GM23248 (cell line): ENCODE data around the gene DDX25. TPM values are rescaled to one million over a fixed set of nuclear protein-coding genes. Genes with fewer than 3 reads are reported as not detected.

Source experiments
- DNase-seq: peaks from one replicate; pipeline ENCODE4 v3.0.0-alpha.2; 2015
- H2AFZ ChIP-seq: fragments of 200-600 bp; sonication (generic); 2 replicates; pipeline ENCODE4 v1.6.1; 2016; ENCODE audit warnings: antibody characterized with exemption
- H3F3A ChIP-seq: fragments of 200-600 bp; sonication (generic); 2 replicates; pipeline ENCODE4 v1.6.1; 2016; ENCODE audit warnings: mild to moderate bottlenecking, antibody characterized with exemption, mixed run types; ENCODE audit not compliant: insufficient read depth
- H3K27ac ChIP-seq: fragments of 200-600 bp; sonication (generic); 2 replicates; pipeline ENCODE4 v1.5.1; 2016; ENCODE audit warnings: mild to moderate bottlenecking
- H3K27me3 ChIP-seq: fragments of 200-600 bp; sonication (generic); replicated peaks from 2 replicates; pipeline ENCODE4 v1.6.1; 2016; ENCODE audit warnings: mild to moderate bottlenecking; ENCODE audit not compliant: insufficient read depth
- H3K36me3 ChIP-seq: fragments of 200-600 bp; sonication (generic); 2 replicates; pipeline ENCODE4 v1.6.1; 2016; ENCODE audit warnings: low read depth, mild to moderate bottlenecking
- H3K4me1 ChIP-seq: fragments of 200-600 bp; sonication (generic); 2 replicates; pipeline ENCODE4 v1.6.1; 2016; ENCODE audit warnings: mild to moderate bottlenecking; ENCODE audit not compliant: insufficient read depth
- H3K4me2 ChIP-seq: fragments of 200-600 bp; sonication (generic); one replicate; pipeline ENCODE4 v1.6.1; 2016; ENCODE audit warnings: mild to moderate bottlenecking; ENCODE audit not compliant: unreplicated experiment
- H3K4me3 ChIP-seq: fragments of 200-600 bp; sonication (generic); 2 replicates; pipeline ENCODE4 v1.5.1; 2016; ENCODE audit warnings: mild to moderate bottlenecking
- H3K79me2 ChIP-seq: fragments of 200-600 bp; sonication (generic); 2 replicates; pipeline ENCODE4 v1.6.1; 2016; ENCODE audit warnings: mild to moderate bottlenecking; ENCODE audit not compliant: insufficient read depth
- H3K9ac ChIP-seq: fragments of 200-600 bp; sonication (generic); 2 replicates; pipeline ENCODE4 v1.6.1; 2016; ENCODE audit warnings: mild to moderate bottlenecking
- H3K9me2 ChIP-seq: fragments of 200-600 bp; sonication (generic); 2 replicates; pipeline ENCODE4 v1.6.1; 2016; ENCODE audit warnings: mixed run types, mild to moderate bottlenecking, moderate library complexity; ENCODE audit not compliant: insufficient read depth
- H3K9me3 ChIP-seq: fragments of 200-600 bp; sonication (generic); one replicate; pipeline ENCODE4 v1.6.1; 2017; ENCODE audit warnings: low read depth
- H4K20me1 ChIP-seq: fragments of 200-600 bp; sonication (generic); 2 replicates; pipeline ENCODE4 v1.6.0; 2016; ENCODE audit not compliant: insufficient read depth
- EZH2 ChIP-seq: fragments of 200-600 bp; sonication (generic); IDR thresholded peaks from 2 replicates; pipeline ENCODE4 v1.6.1; 2018; ENCODE audit warnings: antibody characterized with exemption, mild to moderate bottlenecking; ENCODE audit not compliant: insufficient read depth, poor library complexity, severe bottlenecking
- EZH2phosphoT487 ChIP-seq: fragments of 200-600 bp; sonication (generic); IDR thresholded peaks from 2 replicates; pipeline ENCODE4 v1.6.1; 2018; ENCODE audit warnings: antibody characterized with exemption, moderate library complexity, mild to moderate bottlenecking, low read depth; ENCODE audit not compliant: insufficient read depth
- WGBS, 2 experiments: methylation state at CpG; one replicate each; pipeline ENCODE4 v1.1.6; 2015 to 2017; ENCODE audit warnings: low lambda C conversion rate in 2 of 2, low coverage in 1 of 2; ENCODE audit errors: missing lambda C conversion rate in 2 of 2; 5-methylcytosine and 5-hydroxymethylcytosine counted together
- in situ Hi-C: fragments of 300-500 bp; cut with MboI; formaldehyde crosslinking; loops from 2 replicates; pipeline ENCODE4 v1.15.0; 2020
- polyA plus RNA-seq: library from polyadenylated mRNA; unstranded; fragments of >200 nt; fragmentation: Nextera tagmentation; extraction: Ambion mirVana; gene quantifications from 2 replicates; pipeline ENCODE4 v1.2.1, GENCODE V29; 2016
- total RNA-seq: library from RNA; depleted of rRNA; stranded (reverse); fragments of >200 nt; shearing (Covaris generic); gene quantifications from 2 replicates; pipeline ENCODE4 v1.2.3, GENCODE V29; 2014

Gene DDX25
- total and polyA plus RNA-seq, 2 experiments from 2014 or later, result not detected

DNA sequence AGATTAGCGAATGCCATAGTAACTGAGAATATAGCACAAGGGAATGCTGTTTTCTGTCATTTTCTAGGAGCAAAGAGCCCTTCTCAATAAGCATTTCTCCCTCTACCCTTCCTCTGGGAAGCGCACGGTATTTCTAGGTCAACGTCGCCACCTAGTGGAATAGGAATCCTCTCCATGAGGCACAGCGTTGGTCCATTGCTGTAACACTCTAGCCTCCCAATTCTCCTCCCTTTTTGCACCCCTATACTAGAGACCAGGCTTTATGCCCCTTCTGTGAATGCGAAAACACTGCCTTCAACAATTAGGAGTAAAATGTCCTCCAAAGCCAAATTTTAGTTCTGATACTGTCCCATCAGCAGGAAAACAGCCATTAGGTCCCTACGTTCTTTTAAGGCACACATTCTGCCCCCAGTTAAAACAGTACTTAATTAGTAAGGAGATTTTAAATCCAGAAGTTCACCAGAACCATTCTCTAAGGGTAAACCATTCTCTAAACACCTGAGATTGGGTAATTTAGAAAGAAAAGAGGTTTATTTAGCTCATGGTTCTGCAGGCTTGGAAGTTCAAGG lies 29.7 kb upstream of the DDX25 start:
- Histone ChIP-seq H3K9me2 (no peaks in the 10 kb centered on the region), H3K36me3 (no peaks in the 10 kb centered on the region), H3K9me3 (no peaks in the 10 kb centered on the region), H4K20me1 (no peaks in the 10 kb centered on the region), H3K79me2 (no peaks in the 10 kb centered on the region), H3K4me3 (peak overlapping the region; percentile 50; the same call in 1 of the 2 replicates), H3K27ac (no peak overlapping the region), H2AFZ (peak overlapping the region; percentile 85), H3K4me2 (peak overlapping the region; percentile 64), H3K27me3 (no peaks in the 10 kb centered on the region), H3F3A (no peaks in the 10 kb centered on the region), H3K4me1 (no peaks in the 10 kb centered on the region), H3K9ac (no peak overlapping the region)
- TF ChIP-seq EZH2phosphoT487 (no peak), EZH2 (no peak)
- DNase-seq, result peak; percentile 83
- in situ Hi-C loops, result no loop called here
- 4 to 5% methylated on average over 8 of the region's 8 CpGs for WGBS, 2 experiments

DNA sequence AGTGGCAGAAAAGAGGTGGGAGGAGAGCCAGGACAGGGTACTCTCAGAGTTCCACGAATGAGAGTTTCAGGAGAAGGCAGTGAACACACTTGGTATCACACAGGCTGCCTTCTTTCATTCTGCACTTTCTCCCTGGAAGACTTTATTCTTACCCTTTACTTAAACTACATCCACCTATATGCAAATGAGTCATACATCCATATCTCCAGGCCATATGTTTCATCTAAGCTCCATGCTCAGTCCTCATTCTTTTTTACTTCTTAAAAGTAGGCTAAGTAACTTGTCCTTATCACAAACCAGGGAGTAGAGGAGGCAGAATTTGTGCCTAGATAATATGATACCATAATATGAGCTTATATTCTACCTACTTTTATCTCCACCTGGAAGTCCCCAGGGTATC lies 23.0 kb upstream of the DDX25 start:
- no peaks in the 10 kb centered on the region for H3K9me2 ChIP-seq
- DNase-seq, result no peak
- no peaks in the 10 kb centered on the region for H4K20me1 ChIP-seq
- H3K27ac ChIP-seq, result no peak overlapping the region
- H3K4me3 ChIP-seq, result no peak overlapping the region
- 0 out of 2 replicates have a peak, but pooled peaks cover 3% of the 10 kb centered on the region for H3F3A ChIP-seq
- H2AFZ ChIP-seq, result no peak overlapping the region
- no peaks in the 10 kb centered on the region for H3K79me2 ChIP-seq
- H3K4me1 ChIP-seq, result no peaks in the 10 kb centered on the region
- in situ Hi-C loops, result no loop called here
- no peak overlapping the region for H3K4me2 ChIP-seq
- TF ChIP-seq EZH2phosphoT487, result no peak
- TF ChIP-seq EZH2, result no peak
- 40 to 55% methylated on average over 1 of the region's 1 CpG for WGBS, 2 experiments
- no peaks in the 10 kb centered on the region for H3K27me3 ChIP-seq
- H3K9me3 ChIP-seq, result no peaks in the 10 kb centered on the region
- H3K36me3 ChIP-seq, result no peaks in the 10 kb centered on the region
- no peak overlapping the region for H3K9ac ChIP-seq

DNA sequence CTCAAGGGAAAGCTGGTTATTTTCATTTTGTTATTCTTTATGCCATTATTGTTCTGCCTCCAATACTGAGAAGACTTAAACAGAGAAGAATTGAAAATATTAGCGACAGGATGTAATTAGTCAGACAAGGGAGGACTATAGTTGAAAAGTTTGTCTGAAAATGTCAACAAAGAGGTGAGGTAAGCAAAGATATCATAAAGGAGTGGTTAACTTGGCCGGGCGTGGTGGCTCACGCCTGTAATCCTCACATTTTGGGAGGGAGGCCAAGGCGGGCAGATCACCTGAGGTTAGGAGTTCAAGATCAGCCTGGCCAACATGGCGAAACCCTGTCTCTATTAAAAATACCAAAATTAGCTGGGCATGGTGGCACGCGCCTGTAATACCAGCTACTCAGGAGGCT lies 20.9 kb upstream of the DDX25 start:
- H3K27me3 ChIP-seq, result no peaks in the 10 kb centered on the region
- no peaks in the 10 kb centered on the region for H3K36me3 ChIP-seq
- no peak overlapping the region for H3K4me3 ChIP-seq
- H4K20me1 ChIP-seq, result no peaks in the 10 kb centered on the region
- H3F3A ChIP-seq, result 0 out of 2 replicates have a peak, but pooled peaks cover 13% of the 10 kb centered on the region
- TF ChIP-seq EZH2phosphoT487 (no peak), EZH2 (no peak)
- no peak overlapping the region for H3K27ac ChIP-seq
- H3K4me1 ChIP-seq, result no peaks in the 10 kb centered on the region
- in situ Hi-C loops, result no loop called here
- DNase-seq, result no peak
- no peaks in the 10 kb centered on the region for H3K9me3 ChIP-seq
- no peak overlapping the region for H2AFZ ChIP-seq
- 68 to 77% methylated on average over 8 of the region's 8 CpGs for WGBS, 2 experiments
- no peaks in the 10 kb centered on the region for H3K9me2 ChIP-seq
- 0 out of 2 replicates have a peak, but pooled peaks cover 2% of the 10 kb centered on the region for H3K79me2 ChIP-seq
- no peak overlapping the region for H3K4me2 ChIP-seq
- no peak overlapping the region for H3K9ac ChIP-seq

DNA sequence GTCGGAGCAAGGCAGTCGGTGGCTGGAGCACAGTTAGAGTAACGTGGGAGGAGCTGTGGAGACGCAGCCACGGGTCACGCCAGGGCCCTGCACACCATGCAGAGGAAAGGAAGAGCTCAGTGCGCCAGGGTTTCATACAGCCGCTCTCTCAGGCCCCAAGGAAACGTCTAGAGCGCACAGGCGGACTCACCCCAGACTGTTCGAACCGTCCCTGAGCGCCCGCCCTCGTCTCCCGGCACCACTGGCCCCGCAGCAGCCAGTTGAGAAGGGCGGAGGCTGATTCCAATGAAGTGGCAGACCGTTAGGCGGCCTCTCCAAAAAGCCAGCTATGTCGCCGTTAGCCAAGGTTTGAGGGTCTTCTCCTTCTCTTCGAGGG lies 17.3 kb upstream of the DDX25 start:
- peaks cover 4% of the 10 kb centered on the region; the same call in 1 of the 2 replicates for H4K20me1 ChIP-seq
- peaks cover 30% of the 10 kb centered on the region for H3F3A ChIP-seq
- no peaks in the 10 kb centered on the region for H3K9me2 ChIP-seq
- H3K27ac ChIP-seq, result peak overlapping the region; percentile 78
- peak overlapping the region; percentile 85 for H3K9ac ChIP-seq
- no peaks in the 10 kb centered on the region for H3K27me3 ChIP-seq
- peak overlapping the region; percentile 71 for H3K4me2 ChIP-seq
- in situ Hi-C loops, result no loop called here
- TF ChIP-seq EZH2 (no peak), EZH2phosphoT487 (no peak)
- peaks cover 17% of the 10 kb centered on the region for H3K4me1 ChIP-seq
- H3K4me3 ChIP-seq, result peak overlapping the region; percentile 79
- H3K79me2 ChIP-seq, result peaks cover 37% of the 10 kb centered on the region
- 5 to 7% methylated on average over 23 to 24 of the region's 24 CpGs for WGBS, 2 experiments
- no peaks in the 10 kb centered on the region for H3K36me3 ChIP-seq
- no peaks in the 10 kb centered on the region for H3K9me3 ChIP-seq
- H2AFZ ChIP-seq, result peak overlapping the region; percentile 84
- peak; percentile 72 for DNase-seq
